ENCODE data around the gene RABGAP1.
A peak's percentile ranks its signal among the peaks of the same experiment; 100 is the strongest.
"Not testable (repeated sequence)": the region's sequence is repeated elsewhere in the genome, so short reads cannot be mapped to it uniquely, and the experiment has no call there.

The RABGAP1 gene

GRCh38 chr9:122940749-122941581 is at the start of gene RABGAP1:
RABGAP1 (plus strand) TSS chr9:122941020; CDS start chr9:122957060, 16,040 bp downstream.
- peak; percentile 99 for DNase-seq

GRCh38 chr9:122897969-122898368 is 42.9 kb upstream of the RABGAP1 start:
- DNase-seq: no peak

- no peak for DNase-seq
These were observed 40.0 kb upstream of the RABGAP1 start for GRCh38 chr9:122900791-122901190.

GRCh38 chr9:122904466-122904822 is 36.4 kb upstream of the RABGAP1 start:
- peak; percentile 60 for DNase-seq

GRCh38 chr9:122904823-122905710 is 35.8 kb upstream of the RABGAP1 start, which contains the start of gene RC3H2:
RC3H2 (minus strand) TSS chr9:122905359; CDS start chr9:122897509, 7,850 bp downstream.
- peak; percentile 100 for DNase-seq

GRCh38 chr9:122906122-122906521 is 34.7 kb upstream of the RABGAP1 start:
- not testable (repeated sequence) for DNase-seq

GRCh38 chr9:122912671-122912963 is 28.2 kb upstream of the RABGAP1 start:
- DNase-seq: no peak

GRCh38 chr9:122912964-122913673 is 27.7 kb upstream of the RABGAP1 start, which contains the start of gene ZBTB6:
ZBTB6 (minus strand) TSS chr9:122913323; CDS start chr9:122912072, 1,251 bp downstream.
- DNase-seq: peak; percentile 92

- no peak for DNase-seq
These were observed 22.5 kb upstream of the RABGAP1 start for GRCh38 chr9:122918310-122918709.

- DNase-seq: no peak
These were observed 18.1 kb upstream of the RABGAP1 start for GRCh38 chr9:122922713-122923112.

GRCh38 chr9:122923947-122924346 is 16.9 kb upstream of the RABGAP1 start:
- DNase-seq: no peak

GRCh38 chr9:122929796-122930354 is 10.9 kb upstream of the RABGAP1 start:
- DNase-seq: no peak

GRCh38 chr9:122930541-122931225 is 10.1 kb upstream of the RABGAP1 start:
- no peak for DNase-seq

GRCh38 chr9:122931226-122932121 is 9.3 kb upstream of the RABGAP1 start, which contains the start of gene ZBTB26:
ZBTB26 (minus strand) TSS chr9:122931512; CDS start chr9:122919934, 11,578 bp downstream.
- DNase-seq: peak; percentile 96

- DNase-seq: no peak
These were observed 4.4 kb upstream of the RABGAP1 start for GRCh38 chr9:122936464-122936863.

- DNase-seq: no peak
These were observed 3.9 kb upstream of the RABGAP1 start for GRCh38 chr9:122936883-122937282.

GRCh38 chr9:122939601-122940000 is 1.2 kb upstream of the RABGAP1 start:
- no peak for DNase-seq

GRCh38 chr9:122940454-122940748 is 419 bp upstream of the RABGAP1 start:
- DNase-seq: no peak

GRCh38 chr9:122941582-122942234 is 888 bp downstream of the RABGAP1 start:
- DNase-seq: no peak

All from NCI-H82 (cell line).